GM18870 (cell line): ENCODE measurements around the gene C17orf107.

Experiments
- ATAC-seq: cut with Tn5 transposase; IDR thresholded peaks from one replicate; pipeline ENCODE4 v1.9.1; 2021; ENCODE audit warnings: moderate library complexity; ENCODE audit not compliant: unreplicated experiment

The C17orf107 gene

DNA sequence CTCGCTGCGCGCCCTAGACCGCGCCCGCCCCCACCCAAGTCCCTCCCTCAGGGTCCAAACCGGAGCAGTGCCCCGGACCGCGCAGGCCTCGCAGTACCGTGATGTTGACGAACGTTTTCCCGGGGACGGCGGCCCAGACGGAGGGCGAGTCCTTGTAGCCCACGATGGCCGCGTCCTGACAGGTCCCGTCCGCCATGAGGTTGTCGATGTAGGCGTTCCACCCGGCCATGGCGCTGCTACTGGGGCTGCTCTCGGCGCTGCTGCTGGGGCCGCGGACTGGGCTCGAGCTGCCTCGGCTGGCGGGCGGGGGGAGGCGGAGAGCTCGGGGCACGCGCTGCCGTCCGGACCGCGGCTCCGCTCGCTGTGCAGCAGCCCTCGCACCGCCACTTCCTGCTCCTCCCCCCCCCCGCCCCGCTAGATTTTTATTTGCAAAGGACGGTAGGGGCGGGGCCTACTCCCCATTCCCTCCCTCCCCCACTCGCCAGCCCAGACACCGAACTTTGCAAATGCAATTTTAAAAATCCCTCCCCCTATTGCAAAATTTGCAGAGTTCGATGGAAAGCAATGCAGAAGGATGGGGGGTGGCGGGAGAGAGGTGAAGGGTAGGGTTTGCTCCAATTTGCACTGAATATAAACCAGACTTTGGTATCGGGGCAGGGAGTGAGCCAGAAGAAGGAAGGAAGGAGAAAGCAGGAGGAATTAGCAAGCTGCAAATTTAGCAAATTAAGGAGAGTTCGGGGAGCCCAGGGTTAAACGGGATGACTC, 49.0 kb downstream of the C17orf107 start, which contains the start of gene PFN1:
TSS of gene PFN1 (minus strand) at position 365 of the 765 bp plus-strand sequence. CDS start at position 229, 136 bp downstream.
- ATAC-seq, result no peak

DNA sequence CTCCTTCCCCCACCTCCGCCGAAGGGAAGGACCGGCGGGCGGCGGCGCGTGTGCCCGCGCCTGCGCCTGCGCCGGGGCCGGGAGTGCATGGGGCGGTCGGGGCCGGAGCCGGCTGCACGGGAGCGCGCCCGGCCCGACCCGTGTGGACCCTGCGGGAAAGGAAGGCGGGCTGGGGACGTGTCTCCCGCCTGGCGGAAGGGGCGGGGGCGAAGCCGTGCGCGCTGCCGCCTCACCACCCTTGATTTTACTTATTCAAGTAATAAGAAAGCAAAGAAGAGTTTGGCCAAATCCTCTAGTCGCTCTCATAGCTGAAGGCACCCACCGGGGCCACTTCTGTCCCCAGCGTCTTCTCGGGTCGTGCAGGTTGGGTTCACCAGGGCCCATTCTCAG, 49.6 kb downstream of the C17orf107 start:
- ATAC-seq, result no peak

- ATAC-seq, result no peak
These were observed 50.2 kb downstream of the C17orf107 start for GRCh38 chr17:4949321-4950074.

GRCh38 chr17:4950075-4950745, 50.9 kb downstream of the C17orf107 start:
- ATAC-seq, result no peak

DNA sequence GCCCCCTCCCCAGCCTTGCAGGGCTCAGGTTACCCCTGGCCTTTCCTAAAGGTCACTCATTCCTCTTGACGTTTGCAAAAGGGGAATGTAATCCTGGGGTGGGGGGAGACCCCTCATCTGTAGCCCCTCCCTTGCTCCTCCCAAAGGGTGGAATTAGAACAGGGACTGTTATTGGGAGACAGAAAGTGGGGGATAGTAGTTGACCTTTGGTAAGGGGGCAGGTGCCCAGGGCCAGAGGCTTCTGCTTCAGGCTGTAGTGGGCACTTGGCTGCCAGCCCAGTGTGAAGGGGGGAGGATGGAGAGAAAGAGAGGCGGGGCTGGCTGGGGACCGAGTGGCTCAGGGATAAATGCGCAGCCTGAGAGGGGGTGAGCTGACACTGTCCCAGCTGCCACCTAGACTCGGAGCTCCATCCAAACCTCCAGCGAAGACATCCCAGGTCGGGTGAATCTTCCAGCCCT, 51.4 kb downstream of the C17orf107 start, which contains the start of gene ENO3:
TSS of gene ENO3 (plus strand) at position 374 of the 459 bp plus-strand sequence. CDS start 711 bp downstream, outside the sequence.
- ATAC-seq, result no peak

GRCh38 chr17:4951486-4951885, 52.1 kb downstream of the C17orf107 start:
- ATAC-seq, result no peak
